ENCODE results near the gene SHF.

The SHF gene

DNA sequence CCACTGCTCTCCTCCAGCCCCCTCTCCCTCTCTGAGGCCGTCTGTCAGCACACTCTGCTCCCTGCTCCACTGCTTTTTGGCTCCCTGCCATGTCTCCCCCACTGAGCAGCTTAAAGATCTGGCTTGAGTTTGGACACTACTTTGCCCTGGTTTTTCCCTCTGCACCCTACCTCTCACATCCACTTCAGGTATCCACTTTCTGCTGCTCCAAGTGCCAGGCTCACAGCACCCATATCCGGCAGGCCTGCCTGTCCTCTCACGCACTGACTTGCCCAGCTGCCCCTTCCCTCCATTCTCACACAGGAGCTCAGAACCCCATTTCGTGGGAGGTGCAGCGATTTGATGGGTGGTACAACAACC is 54.2 kb downstream of the SHF start:
- CTCF ChIA-PET: interaction anchor here (1.5 to 2.9 kb wide), 2 partner anchors 10 to 15 kb away, joined by 4 to 16 read pairs; no protein-coding TSS in a partner anchor
- Histone ChIP-seq H3K36me3 (ENCODE audit: control insufficient read depth in 2 of 2, insufficient read depth in 1 of 2, low read length in 2 of 2) (no peaks in the 10 kb centered on the region), H3K9me3 (ENCODE audit: control insufficient read depth, insufficient read depth, low read depth, low read length) (no peaks in the 10 kb centered on the region), H3K27ac (ENCODE audit: extremely low read depth, low read depth, low read length) (no peak overlapping the region), H3K4me3 (ENCODE audit: low read depth, low read length) (no peak overlapping the region), H3K4me1 (ENCODE audit: control insufficient read depth, insufficient read depth, low read length) (no peaks in the 10 kb centered on the region)
- POLR2A ChIA-PET: no interaction called here
- TF ChIP-seq ZNF292 (tag by site-specific recombination; IDR thresholded peaks at IDR 0.05; ENCODE audit: borderline replicate concordance, low read depth) (no peak), OSR2 (tag by site-specific recombination; IDR thresholded peaks at IDR 0.05) (no peak), ZNF610 (tag by site-specific recombination; IDR thresholded peaks at IDR 0.05; ENCODE audit: borderline replicate concordance) (no peak)

- ChIA-PET POLR2A (no interaction called here), CTCF (interaction anchor here (0.8 to 2.9 kb wide), 3 partner anchors 9 to 18 kb away, joined by 3 to 16 read pairs (median 4); no protein-coding TSS in a partner anchor)
- Histone ChIP-seq H3K4me1 (ENCODE audit: control insufficient read depth, insufficient read depth, low read length) (no peaks in the 10 kb centered on the region), H3K36me3 (ENCODE audit: control insufficient read depth in 2 of 2, insufficient read depth in 1 of 2, low read length in 2 of 2) (no peaks in the 10 kb centered on the region), H3K27ac (ENCODE audit: extremely low read depth, low read depth, low read length) (no peak overlapping the region), H3K9me3 (ENCODE audit: control insufficient read depth, insufficient read depth, low read depth, low read length) (no peaks in the 10 kb centered on the region), H3K4me3 (ENCODE audit: low read depth, low read length) (no peak overlapping the region)
- TF ChIP-seq BCL11B (tag by site-specific recombination; IDR thresholded peaks at IDR 0.05; ENCODE audit: low read depth) (no peak), ZNF16 (tag by site-specific recombination; IDR thresholded peaks at IDR 0.05; ENCODE audit: low read depth) (no peak), ZNF202 (tag by site-specific recombination; IDR thresholded peaks at IDR 0.05; ENCODE audit: borderline replicate concordance) (no peak), ZNF157 (tag by site-specific recombination; IDR thresholded peaks at IDR 0.05) (no peak), ZNF266 (tag by site-specific recombination; IDR thresholded peaks at IDR 0.05; ENCODE audit: low read depth) (no peak), ZNF132 (tag by site-specific recombination; IDR thresholded peaks at IDR 0.05; ENCODE audit: borderline replicate concordance) (no peak), ZNF585B (tag by site-specific recombination; IDR thresholded peaks at IDR 0.05) (no peak), ZNF23 (tag by site-specific recombination; IDR thresholded peaks at IDR 0.05; ENCODE audit: borderline replicate concordance) (no peak), ZNF561 (tag by site-specific recombination; IDR thresholded peaks at IDR 0.05; ENCODE audit: borderline replicate concordance) (no peak), ZBTB20 (tag by site-specific recombination; IDR thresholded peaks at IDR 0.05) (no peak), ZBTB7A (tag by site-specific recombination; IDR thresholded peaks at IDR 0.05; ENCODE audit: low read depth) (no peak), ZNF610 (tag by site-specific recombination; IDR thresholded peaks at IDR 0.05; ENCODE audit: borderline replicate concordance) (no peak), ZNF626 (tag by site-specific recombination; IDR thresholded peaks at IDR 0.05) (no peak), ZNF292 (tag by site-specific recombination; IDR thresholded peaks at IDR 0.05; ENCODE audit: borderline replicate concordance, low read depth) (no peak), ZNF692 (tag by site-specific recombination; IDR thresholded peaks at IDR 0.05) (no peak), YY2 (tag by site-specific recombination; IDR thresholded peaks at IDR 0.05) (no peak), SCRT1 (tag by site-specific recombination; IDR thresholded peaks at IDR 0.05; ENCODE audit: borderline replicate concordance) (no peak), MYNN (tag by site-specific recombination; IDR thresholded peaks at IDR 0.05; ENCODE audit: borderline replicate concordance) (no peak)
These were observed 54.8 kb downstream of the SHF start for GRCh38 chr15:45132844-45133560.

- CTCF ChIA-PET: interaction anchor here (2.9 kb wide), 1 partner anchor 13 kb away, joined by 16 read pairs; no protein-coding TSS in a partner anchor
These were observed 56.3 kb downstream of the SHF start for GRCh38 chr15:45131510-45131909.

More at GRCh38 chr15:45131510-45131909, 56.3 kb downstream of the SHF start:
- H3K36me3 ChIP-seq (ENCODE audit: control insufficient read depth in 2 of 2, insufficient read depth in 1 of 2, low read length in 2 of 2): no peaks in the 10 kb centered on the region
- no peak overlapping the region for H3K4me3 ChIP-seq (ENCODE audit: low read depth, low read length)
- TF ChIP-seq ZSCAN4 (tag by site-specific recombination; IDR thresholded peaks at IDR 0.05): no peak
- POLR2A ChIA-PET: no interaction called here
- no peaks in the 10 kb centered on the region for H3K9me3 ChIP-seq (ENCODE audit: control insufficient read depth, insufficient read depth, low read depth, low read length)
- no peak overlapping the region for H3K27ac ChIP-seq (ENCODE audit: extremely low read depth, low read depth, low read length)
- no peaks in the 10 kb centered on the region for H3K4me1 ChIP-seq (ENCODE audit: control insufficient read depth, insufficient read depth, low read length)
